K562 (cell line): ENCODE data around the gene DNAJB2.

Experiments
- AFF4 ChIP-seq: sonication (generic); formaldehyde crosslinking; IDR thresholded peaks from 2 replicates; pipeline ENCODE4 v1.8.0; 2023; ENCODE audit warnings: mild to moderate bottlenecking, missing genetic modification reagents
- CHD2 ChIP-seq: IDR thresholded peaks from 2 replicates; pipeline ENCODE4 v1.6.1; 2011; ENCODE audit warnings: low read depth, low read length
- EP300 ChIP-seq: IDR thresholded peaks from 2 replicates; pipeline ENCODE4 v1.6.1; 2012; ENCODE audit warnings: low read length, improper control_type of control experiment
- HNRNPH1 ChIP-seq: fragments of 200-400 bp; formaldehyde crosslinking; optimal IDR thresholded peaks from 2 replicates; pipeline ENCODE3; 2017; ENCODE audit warnings: low read depth, mild to moderate bottlenecking, low read length, moderate library complexity
- MLX ChIP-seq, 2 experiments: fragments of 450-650 bp in 1 of 2; sonication (generic) in 1 of 2; formaldehyde crosslinking; conservative IDR thresholded peaks; 2 replicates each; pipeline versions ENCODE4 v1.4.0 to v1.8.1; 2020 to 2022; ENCODE audit warnings: mild to moderate bottlenecking in 1 of 2, missing genetic modification reagents in 1 of 2
- NR3C1 ChIP-seq: sonication (generic); formaldehyde crosslinking; IDR thresholded peaks from 2 replicates; pipeline ENCODE4 v1.8.1; 2022; ENCODE audit warnings: missing genetic modification reagents
- POLR2A ChIP-seq: fragments of 450-650 bp; conservative IDR thresholded peaks from 2 replicates; pipeline ENCODE4 v1.6.1; 2016
- ZNF512 ChIP-seq: IDR thresholded peaks from 2 replicates; pipeline ENCODE4 v1.6.1; 2016; ENCODE audit warnings: missing genetic modification characterization, missing compliant biosample characterization
- TF ChIP-seq, protein P1 (sequence below): fragments of 450-650 bp; formaldehyde crosslinking; IDR thresholded peaks from 2 replicates; pipeline ENCODE4 v1.4.0; 2022; ENCODE audit warnings: mild to moderate bottlenecking, moderate library complexity

- no peak for TF ChIP-seq AFF4 (CRISPR knock-in tag)
- no peak for TF ChIP-seq EP300
- no peak for TF ChIP-seq NR3C1 (CRISPR knock-in tag)
- no peak for TF ChIP-seq CHD2
- TF ChIP-seq, protein P1, sequence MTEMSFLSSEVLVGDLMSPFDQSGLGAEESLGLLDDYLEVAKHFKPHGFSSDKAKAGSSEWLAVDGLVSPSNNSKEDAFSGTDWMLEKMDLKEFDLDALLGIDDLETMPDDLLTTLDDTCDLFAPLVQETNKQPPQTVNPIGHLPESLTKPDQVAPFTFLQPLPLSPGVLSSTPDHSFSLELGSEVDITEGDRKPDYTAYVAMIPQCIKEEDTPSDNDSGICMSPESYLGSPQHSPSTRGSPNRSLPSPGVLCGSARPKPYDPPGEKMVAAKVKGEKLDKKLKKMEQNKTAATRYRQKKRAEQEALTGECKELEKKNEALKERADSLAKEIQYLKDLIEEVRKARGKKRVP (CRISPR knock-in tag) = no peak
- no peak for TF ChIP-seq HNRNPH1
- no peak for TF ChIP-seq POLR2A
- TF ChIP-seq MLX (CRISPR knock-in tag; conservative IDR thresholded peaks at IDR 0.05) = no peak
- no peak for TF ChIP-seq ZNF512
Measured at GRCh38 chr2:219323434-219323833, 44.3 kb downstream of the DNAJB2 start.
